DOHH2 (cell line): ENCODE measurements around the gene SPTBN1.

Experiments
- CTCF ChIP-seq: fragments of 200-600 bp; sonication (generic); IDR thresholded peaks from one replicate; pipeline ENCODE4 v1.5.1; 2014; ENCODE audit warnings: antibody characterized with exemption, mild to moderate bottlenecking, low read depth, low read length; ENCODE audit not compliant: poor library complexity, severe bottlenecking
- EZH2phosphoT487 ChIP-seq: fragments of 200-600 bp; sonication (generic); IDR thresholded peaks from 2 replicates; pipeline ENCODE4 v1.6.1; 2017; ENCODE audit warnings: borderline replicate concordance, mild to moderate bottlenecking, antibody characterized with exemption, low read length, moderate library complexity, mixed read lengths

DNA sequence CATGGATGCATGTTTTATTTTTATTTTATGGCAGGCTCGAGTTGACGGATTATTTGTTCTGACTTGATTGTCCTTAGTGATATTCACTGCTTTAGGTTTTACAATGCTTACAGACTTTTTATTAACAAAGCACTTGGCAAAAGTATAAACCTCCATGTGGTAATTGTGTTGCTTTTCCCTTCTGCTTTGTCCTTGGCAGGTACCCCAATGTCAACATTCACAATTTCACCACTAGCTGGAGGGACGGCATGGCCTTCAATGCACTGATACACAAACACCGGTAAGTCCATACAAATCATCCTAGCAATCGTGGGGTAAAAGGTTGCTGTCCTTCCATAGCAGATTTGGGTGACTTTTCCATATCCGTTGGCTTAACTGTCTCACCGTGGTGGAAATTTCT is 161.3 kb downstream of the SPTBN1 start:
- no peak for TF ChIP-seq CTCF
- TF ChIP-seq EZH2phosphoT487 = no peak
